NT2/D1 (cell line): ENCODE data around the gene FOXB1.

Experiments
- YY1 ChIP-seq: IDR thresholded peaks from 2 replicates; pipeline ENCODE4 v1.6.1; 2011; ENCODE audit not compliant: insufficient read length, insufficient read depth
- ZNF274 ChIP-seq: IDR thresholded peaks from 2 replicates; pipeline ENCODE4 v1.6.1; 2011; ENCODE audit warnings: mild to moderate bottlenecking, low read depth, low read length

DNA sequence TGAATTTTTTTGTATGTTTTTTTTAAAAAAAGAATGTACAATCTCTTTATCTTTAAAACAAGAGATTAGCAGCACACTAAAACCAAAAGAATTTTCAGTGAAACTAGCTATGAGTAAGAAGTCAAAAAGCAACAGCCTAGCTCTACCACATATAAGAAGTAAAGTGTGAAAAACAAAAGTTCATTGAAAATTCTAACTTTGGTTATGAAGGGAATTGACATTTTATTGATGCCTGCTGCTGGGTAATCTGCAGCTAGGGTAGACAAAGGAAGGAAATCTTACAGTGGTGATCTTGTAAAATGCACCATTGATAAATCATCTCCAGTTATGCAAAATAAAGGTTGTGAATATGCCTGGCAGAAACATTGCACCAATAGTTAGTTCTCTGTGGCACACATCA is 37.8 kb upstream of the FOXB1 start:
- TF ChIP-seq ZNF274 (no peak), YY1 (no peak)
